ENCODE results near the gene TLE7.

DNA sequence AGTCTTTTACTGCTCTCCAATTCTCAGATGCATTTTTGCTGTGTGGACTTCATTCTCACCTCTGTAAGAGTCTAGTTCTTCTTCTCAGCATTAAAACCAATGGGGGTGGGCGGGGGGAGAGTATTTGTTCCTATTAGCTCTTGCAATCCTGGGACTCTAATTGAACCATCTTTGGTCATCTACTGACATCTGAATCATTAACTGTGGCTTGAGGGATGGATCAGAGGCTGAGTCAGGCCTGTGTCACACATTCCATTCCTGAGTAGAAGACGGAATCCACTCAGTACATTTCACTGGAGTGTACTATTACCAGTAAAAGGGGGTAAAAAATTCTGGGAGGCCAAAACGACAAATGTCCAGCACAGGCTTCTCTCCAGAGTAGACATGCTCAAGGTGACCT is 33.0 kb upstream of the TLE7 start:
- TF ChIP-seq POLR2A (IDR thresholded peaks at IDR 0.05; ENCODE audit: low read depth, low read length) = no peak
- TF ChIP-seq, protein P1, sequence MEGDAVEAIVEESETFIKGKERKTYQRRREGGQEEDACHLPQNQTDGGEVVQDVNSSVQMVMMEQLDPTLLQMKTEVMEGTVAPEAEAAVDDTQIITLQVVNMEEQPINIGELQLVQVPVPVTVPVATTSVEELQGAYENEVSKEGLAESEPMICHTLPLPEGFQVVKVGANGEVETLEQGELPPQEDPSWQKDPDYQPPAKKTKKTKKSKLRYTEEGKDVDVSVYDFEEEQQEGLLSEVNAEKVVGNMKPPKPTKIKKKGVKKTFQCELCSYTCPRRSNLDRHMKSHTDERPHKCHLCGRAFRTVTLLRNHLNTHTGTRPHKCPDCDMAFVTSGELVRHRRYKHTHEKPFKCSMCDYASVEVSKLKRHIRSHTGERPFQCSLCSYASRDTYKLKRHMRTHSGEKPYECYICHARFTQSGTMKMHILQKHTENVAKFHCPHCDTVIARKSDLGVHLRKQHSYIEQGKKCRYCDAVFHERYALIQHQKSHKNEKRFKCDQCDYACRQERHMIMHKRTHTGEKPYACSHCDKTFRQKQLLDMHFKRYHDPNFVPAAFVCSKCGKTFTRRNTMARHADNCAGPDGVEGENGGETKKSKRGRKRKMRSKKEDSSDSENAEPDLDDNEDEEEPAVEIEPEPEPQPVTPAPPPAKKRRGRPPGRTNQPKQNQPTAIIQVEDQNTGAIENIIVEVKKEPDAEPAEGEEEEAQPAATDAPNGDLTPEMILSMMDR (conservative IDR thresholded peaks at IDR 0.05; ENCODE audit: low read depth, low read length) = no peak
